ENCODE measurements around the gene DNER. TPM values are rescaled to one million over a fixed set of nuclear protein-coding genes. Genes with fewer than 3 reads are reported as not detected.
"Not testable (repeated sequence)": the region's sequence is repeated elsewhere in the genome, so short reads cannot be mapped to it uniquely, and the experiment has no call there.

Gene DNER
- 3.3 TPM for total RNA-seq
- long read RNA-seq, transcript DNER-201 (13 exons, 3,260 nt): major isoform, 5 of 7 reads
- long read RNA-seq, partial matches to known transcripts: 2 of 7 reads
- long read RNA-seq, other reads (novel, unspliced or antisense): 0 of 7 reads

DNA sequence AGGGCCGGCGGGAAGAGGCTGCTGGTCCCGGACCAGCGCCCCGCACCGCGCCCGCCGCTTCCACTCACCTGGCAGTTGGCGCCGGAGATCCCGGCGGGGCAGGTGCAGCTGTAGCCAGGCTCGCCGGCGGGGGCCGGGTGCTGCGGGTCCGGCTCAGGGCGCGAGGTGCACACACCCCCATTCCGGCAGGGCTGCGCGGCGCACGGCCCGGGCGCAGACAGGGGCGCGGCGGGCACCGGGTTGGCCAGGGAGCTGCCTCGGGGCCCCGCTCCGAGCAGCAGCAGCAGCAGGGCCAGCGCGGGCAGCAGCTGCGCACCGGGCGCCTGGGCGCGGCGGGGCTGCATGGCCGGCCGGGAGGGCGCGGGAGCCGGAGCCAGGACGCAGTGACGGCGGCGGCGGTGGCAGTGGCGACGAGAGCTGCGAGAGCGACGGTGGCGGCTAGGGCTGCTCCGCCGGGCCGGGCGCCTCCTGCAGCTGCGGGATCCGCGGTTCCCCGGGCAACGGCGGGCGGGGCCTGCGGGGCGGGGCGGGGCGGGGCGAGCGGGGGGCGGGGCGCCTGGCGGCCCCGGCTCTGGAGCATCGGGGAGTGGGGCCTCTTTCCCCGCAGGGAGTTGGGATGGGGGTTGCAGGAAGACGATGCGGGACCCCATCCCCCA, at the start of gene DNER:
Gene DNER (minus strand): TSS at position 476 of the 656 bp plus-strand sequence. CDS start 132 bp downstream, at position 344.
- DNase-seq (ENCODE audit: missing footprints): no peak
- ATAC-seq: peak; percentile 47
- intact Hi-C loops (cut with DNase I): no loop called here

DNA sequence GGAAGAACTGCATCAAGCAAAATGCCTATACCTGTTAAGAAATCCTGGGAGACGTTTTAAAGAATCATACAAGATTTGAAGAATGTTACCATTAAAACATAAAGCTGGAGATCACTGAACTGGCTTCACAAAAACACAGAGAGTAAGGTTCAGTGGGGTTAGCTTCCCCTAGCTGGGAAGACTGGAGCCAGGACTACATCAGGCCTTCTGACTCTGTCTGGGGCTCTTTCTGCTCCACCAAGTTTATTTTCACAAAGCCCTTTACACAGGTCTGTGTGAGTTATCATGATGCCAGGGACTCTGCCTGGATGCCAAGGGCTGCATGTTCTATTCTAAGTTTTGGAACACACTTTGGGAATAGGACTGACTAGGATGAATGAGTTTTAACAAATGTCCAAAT, 47.3 kb upstream of the DNER start:
- intact Hi-C loops (cut with DNase I): no loop called here
- no peak for DNase-seq (ENCODE audit: missing footprints)
- ATAC-seq: no peak

GRCh38 chr2:229757462-229757861, 43.1 kb upstream of the DNER start:
- intact Hi-C loops (cut with DNase I); DNase-seq (ENCODE audit: missing footprints); ATAC-seq: not testable (repeated sequence)

GRCh38 chr2:229752970-229753729, 38.8 kb upstream of the DNER start:
- intact Hi-C loops (cut with DNase I): no loop called here
- DNase-seq (ENCODE audit: missing footprints) (no peak), ATAC-seq (no peak)

- DNase-seq (ENCODE audit: missing footprints) (no peak), ATAC-seq (no peak)
- intact Hi-C loops (cut with DNase I): no loop called here
These were observed 35.4 kb upstream of the DNER start for GRCh38 chr2:229749779-229750178.

DNA sequence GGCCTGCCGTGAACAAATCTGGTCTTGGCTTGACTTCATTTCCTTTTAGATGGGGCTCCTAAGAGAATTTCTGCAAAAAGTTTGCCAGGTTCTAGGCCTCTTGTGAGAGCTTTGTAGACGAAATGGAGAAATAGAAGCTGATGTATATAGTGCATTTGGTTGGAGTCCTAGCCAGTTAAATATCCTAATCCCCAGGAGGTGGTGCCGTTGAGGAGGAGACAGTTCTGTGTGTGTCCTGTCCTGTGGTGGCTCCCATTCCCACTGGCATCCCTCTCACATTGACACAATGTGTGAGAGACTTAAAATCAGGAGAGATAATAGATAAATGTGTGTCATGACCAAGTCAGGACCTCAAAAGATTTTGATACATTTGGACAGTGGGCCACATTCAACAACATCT, 34.6 kb upstream of the DNER start:
- ATAC-seq: no peak
- DNase-seq (ENCODE audit: missing footprints): no peak
- intact Hi-C loops (cut with DNase I): no loop called here

DNA sequence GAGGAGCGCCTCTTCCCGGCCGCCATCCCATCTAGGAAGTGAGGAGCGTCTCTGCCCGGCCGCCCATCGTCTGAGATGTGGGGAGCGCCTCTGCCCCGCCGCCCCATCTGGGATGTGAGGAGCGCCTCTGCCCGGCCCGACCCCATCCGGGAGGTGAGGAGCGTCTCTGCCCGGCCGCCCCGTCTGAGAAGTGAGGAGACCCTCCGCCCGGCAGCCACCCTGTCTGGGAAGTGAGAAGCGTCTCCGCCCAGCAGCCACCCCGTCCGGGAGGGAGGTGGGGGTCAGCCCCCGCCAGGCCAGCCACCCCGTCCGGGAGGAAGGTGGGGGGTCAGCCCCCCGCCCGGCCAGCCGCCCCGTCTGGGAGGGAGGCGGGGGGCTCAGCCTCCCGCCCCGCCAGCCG, 28.3 kb upstream of the DNER start:
- ATAC-seq; DNase-seq (ENCODE audit: missing footprints); intact Hi-C loops (cut with DNase I): not testable (repeated sequence)

DNA sequence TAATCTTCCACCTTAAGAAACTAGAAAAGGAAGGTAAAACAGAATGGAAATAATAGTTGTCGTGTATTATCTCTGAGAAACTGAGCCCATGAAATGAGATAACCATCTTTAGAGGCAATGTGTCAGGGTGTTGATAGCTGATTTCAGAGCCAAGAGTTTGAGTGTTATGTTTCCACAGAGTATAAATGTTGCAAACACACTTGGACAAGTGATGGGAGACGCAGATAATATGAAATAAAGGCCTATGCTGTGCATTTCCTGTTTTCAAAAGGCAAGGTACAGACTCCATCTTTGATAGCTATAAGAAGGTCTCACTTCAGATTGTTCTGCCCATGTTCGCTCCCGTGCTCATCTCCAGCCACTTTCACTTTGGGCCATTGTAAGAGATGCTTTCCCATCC, 25.9 kb upstream of the DNER start:
- DNase-seq (ENCODE audit: missing footprints): no peak
- no peak for ATAC-seq
- intact Hi-C loops (cut with DNase I): no loop called here

- ATAC-seq: no peak
- no peak for DNase-seq (ENCODE audit: missing footprints)
- intact Hi-C loops (cut with DNase I): no loop called here
These were observed 23.8 kb upstream of the DNER start for GRCh38 chr2:229738024-229738625.

DNA sequence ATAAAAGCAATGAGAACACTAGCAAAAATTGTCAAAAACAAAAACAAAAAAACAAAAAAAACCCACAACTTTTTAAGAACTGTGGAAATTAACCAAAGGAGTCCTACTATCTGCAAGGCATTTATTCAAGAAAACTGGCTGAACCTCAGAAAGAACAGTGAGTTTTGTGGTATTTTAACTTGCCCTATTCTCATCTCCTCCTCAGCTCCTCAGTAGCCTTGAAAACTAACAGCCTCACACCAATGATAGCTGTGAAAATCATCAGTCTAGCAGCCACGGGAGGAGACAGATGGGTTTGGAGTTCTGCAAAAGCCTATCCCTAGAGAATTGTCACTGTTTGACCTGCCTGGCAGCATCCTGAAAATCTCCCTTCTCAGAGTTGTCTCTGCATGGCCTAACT, 20.1 kb upstream of the DNER start:
- intact Hi-C loops (cut with DNase I): no loop called here
- ATAC-seq: no peak

GRCh38 chr2:229733611-229734245, 19.4 kb upstream of the DNER start:
- intact Hi-C loops (cut with DNase I): no loop called here
- no peak for ATAC-seq
- no peak for DNase-seq (ENCODE audit: missing footprints)

More for the DNA sequence above, 20.1 kb upstream of the DNER start:
- no peak for DNase-seq (ENCODE audit: missing footprints)

DNA sequence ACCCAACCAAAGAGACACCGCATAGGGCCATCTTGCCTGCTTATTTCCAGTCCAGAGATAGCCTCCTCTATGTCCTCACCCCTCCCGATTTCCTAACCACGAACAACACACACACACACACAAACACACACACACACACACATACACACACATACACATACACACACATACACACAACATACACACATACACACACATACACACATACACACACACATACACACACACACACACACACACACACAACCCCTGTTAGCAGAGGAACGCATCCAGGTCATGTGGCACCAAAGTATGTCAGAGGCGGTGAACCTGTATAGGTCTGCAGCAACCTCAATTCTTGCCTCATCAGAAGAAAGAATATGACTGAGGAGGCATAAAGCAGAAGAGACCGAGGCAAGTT, 18.5 kb upstream of the DNER start:
- intact Hi-C loops (cut with DNase I): no loop called here
- DNase-seq (ENCODE audit: missing footprints) (no peak), ATAC-seq (no peak)

- DNase-seq (ENCODE audit: missing footprints): no peak
- intact Hi-C loops (cut with DNase I): no loop called here
- ATAC-seq: peak; percentile 87
These were observed 17.6 kb upstream of the DNER start for GRCh38 chr2:229731916-229732315.

- intact Hi-C loops (cut with DNase I): no loop called here
- no peak for ATAC-seq
- DNase-seq (ENCODE audit: missing footprints): no peak
These were observed 17.0 kb upstream of the DNER start for GRCh38 chr2:229731363-229731762.

- no peak for ATAC-seq
- intact Hi-C loops (cut with DNase I): no loop called here
These were observed 14.0 kb upstream of the DNER start for GRCh38 chr2:229728370-229728769.

GRCh38 chr2:229726643-229727042, 12.3 kb upstream of the DNER start:
- DNase-seq (ENCODE audit: missing footprints) (no peak), ATAC-seq (no peak)
- intact Hi-C loops (cut with DNase I): no loop called here

More at GRCh38 chr2:229728370-229728769, 14.0 kb upstream of the DNER start:
- no peak for DNase-seq (ENCODE audit: missing footprints)

DNA sequence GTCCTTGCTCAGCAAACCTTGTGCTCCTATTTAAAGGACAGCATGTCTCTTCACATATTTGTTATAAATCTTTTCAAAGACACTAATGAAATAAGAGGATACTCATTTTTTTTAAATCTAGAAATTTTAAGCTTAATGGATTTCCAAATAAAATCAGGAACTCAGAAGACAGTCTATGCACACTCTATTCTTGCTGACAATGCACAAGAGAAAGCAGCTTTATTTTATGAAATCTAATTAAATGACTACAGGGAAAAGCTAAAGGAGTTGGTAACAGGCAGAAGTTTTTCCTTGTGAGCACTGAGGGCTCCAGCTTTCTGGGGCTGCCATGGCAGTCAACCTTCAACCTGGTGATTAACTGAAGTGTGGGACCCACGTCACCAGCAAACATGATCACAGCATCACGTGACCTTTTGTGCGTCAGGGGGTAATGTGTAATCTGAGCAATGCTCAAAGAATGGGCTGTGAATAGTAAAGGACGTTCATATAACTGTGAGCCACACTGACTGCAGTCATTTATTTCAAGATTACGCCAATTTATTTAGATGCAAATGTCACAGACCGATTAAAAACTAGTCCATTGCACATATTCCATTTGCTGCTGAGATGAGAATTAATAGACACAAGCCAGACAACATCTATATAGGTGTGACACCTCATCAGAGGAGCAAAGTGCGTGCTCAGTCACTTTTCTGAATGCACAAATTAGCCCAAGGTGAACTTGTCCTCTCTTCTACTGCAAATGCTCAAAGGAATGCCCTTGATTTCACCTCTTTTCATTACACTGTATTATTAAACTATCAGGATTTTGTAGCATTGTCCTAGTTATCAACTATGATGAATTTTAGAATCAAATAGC, 11.6 kb upstream of the DNER start:
- ATAC-seq (no peak), DNase-seq (ENCODE audit: missing footprints) (no peak)
- intact Hi-C loops (cut with DNase I): no loop called here

DNA sequence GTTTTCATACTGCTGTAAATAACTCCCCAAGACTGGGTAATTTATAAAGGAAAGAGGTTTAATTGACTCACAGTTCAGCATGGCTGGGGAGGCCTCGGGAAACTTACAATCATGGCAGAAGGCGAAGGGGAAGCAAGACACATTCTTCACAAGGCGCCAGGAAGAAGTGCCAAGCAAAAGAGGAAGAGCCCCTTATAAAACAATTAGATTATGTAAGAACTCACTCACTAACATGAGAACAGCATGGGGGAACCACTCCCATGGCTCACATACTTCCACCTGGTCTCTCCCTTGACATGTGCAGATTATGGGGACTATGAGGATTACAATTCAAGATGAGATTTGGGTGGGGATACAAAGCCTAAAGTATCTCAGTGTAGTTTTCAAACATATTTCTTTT, 8.8 kb upstream of the DNER start:
- ATAC-seq; intact Hi-C loops (cut with DNase I); DNase-seq (ENCODE audit: missing footprints): not testable (repeated sequence)

Measured in Right ventricle myocardium inferior (tissue), 1 donor.